ENCODE results near the gene ACSL1. TPM values are rescaled to one million over a fixed set of nuclear protein-coding genes. Genes with fewer than 3 reads are reported as not detected.

Gene ACSL1
- total and polyA plus RNA-seq, 2 of the 8 experiments (the other 6 are each of a cell fraction or from before 2014, with no cell fraction given), result 2.3 to 8.7 TPM

- no peak for TF ChIP-seq ASH2L (IDR thresholded peaks at IDR 0.05; ENCODE audit: low read length)
- TF ChIP-seq JUN (IDR thresholded peaks at IDR 0.05; ENCODE audit: low read depth, low read length), result no peak
Observed at GRCh38 chr4:184748251-184748652, 77.5 kb downstream of the ACSL1 start (continued).

Measured in H1 (cell line).